Activated T-cell treated with anti-CD3 and anti-CD28 coated beads, Interleukin-2, amount 50 U/mL, for 72 hours (primary cell): Measurements from ENCODE around the gene CACNG4. TPM values are rescaled to one million over a fixed set of nuclear protein-coding genes. Genes with fewer than 3 reads are reported as not detected.

ENCODE experiments used
- ATAC-seq, 2 donors: fragments of 150-1000 bp; cut with Tn5 transposase; replicated peaks in 1 of 2; 2 replicates each; pipeline ENCODE4 v1.10.0; 2021; ENCODE audit warnings: moderate library complexity in 2 of 2, mild to moderate bottlenecking in 1 of 2
- DNase-seq, 2 donors: peaks; one replicate each; pipeline ENCODE4 v3.0.0; 2021 to 2022; ENCODE audit warnings: mixed read lengths in 1 of 2
- H3K27ac Mint-ChIP-seq: one replicate; pipeline ENCODE4 v1.8.0; 2022; ENCODE audit warnings: mild to moderate bottlenecking, moderate library complexity, mixed read lengths
- H3K27me3 Mint-ChIP-seq: one replicate; pipeline ENCODE4 v1.8.0; 2022; ENCODE audit warnings: low read depth, mixed read lengths
- H3K36me3 Mint-ChIP-seq, 2 donors: one replicate each; pipeline ENCODE4 v1.8.0; 2022; ENCODE audit warnings: mixed read lengths in 2 of 2, mild to moderate bottlenecking in 1 of 2; ENCODE audit not compliant: insufficient read depth in 2 of 2
- H3K4me1 Mint-ChIP-seq: one replicate; pipeline ENCODE4 v1.8.0; 2022; ENCODE audit warnings: low read depth, mixed read lengths
- H3K4me3 Mint-ChIP-seq, 2 donors: one replicate each; pipeline ENCODE4 v1.8.0; 2022; ENCODE audit warnings: mild to moderate bottlenecking in 2 of 2, mixed read lengths in 2 of 2, moderate library complexity in 2 of 2
- H3K9me3 Mint-ChIP-seq, 2 donors: one replicate each; pipeline ENCODE4 v1.8.0; 2022; ENCODE audit warnings: mixed read lengths in 2 of 2
- total RNA-seq, 2 donors: library from RNA; stranded (reverse); gene quantifications; one replicate each; pipeline ENCODE4 v1.2.3, GENCODE V29; 2022

Gene CACNG4
- total RNA-seq, 2 donors from 2014 or later, result not detected

- no peak for DNase-seq
- no peak for ATAC-seq
- Mint-ChIP-seq H3K36me3 (no peaks in the 10 kb centered on the region), H3K4me3 (no peak overlapping the region), H3K9me3 (no peaks in the 10 kb centered on the region), H3K27ac (no peak overlapping the region), H3K4me1 (no peaks in the 10 kb centered on the region), H3K27me3 (peaks cover 60% of the 10 kb centered on the region)
Observed at GRCh38 chr17:66948061-66948750, 16.3 kb upstream of the CACNG4 start.

- H3K36me3 Mint-ChIP-seq, result no peaks in the 10 kb centered on the region
- no peak for ATAC-seq
Observed at GRCh38 chr17:66949501-66949900, 15.0 kb upstream of the CACNG4 start.

GRCh38 chr17:66950325-66950724, 14.2 kb upstream of the CACNG4 start:
- Mint-ChIP-seq H3K27me3 (peaks cover 40% of the 10 kb centered on the region), H3K36me3 (no peaks in the 10 kb centered on the region), H3K9me3 (no peaks in the 10 kb centered on the region), H3K4me3 (no peak overlapping the region), H3K27ac (no peak overlapping the region), H3K4me1 (no peaks in the 10 kb centered on the region)
- ATAC-seq, result no peak
- no peak for DNase-seq

More at GRCh38 chr17:66949501-66949900, 15.0 kb upstream of the CACNG4 start:
- no peak for DNase-seq
- Mint-ChIP-seq H3K27ac (no peak overlapping the region), H3K4me1 (no peaks in the 10 kb centered on the region), H3K4me3 (no peak overlapping the region), H3K27me3 (peaks cover 48% of the 10 kb centered on the region), H3K9me3 (no peaks in the 10 kb centered on the region)

GRCh38 chr17:66950886-66951604, 13.5 kb upstream of the CACNG4 start:
- ATAC-seq, result no peak

GRCh38 chr17:66951605-66951953, 12.9 kb upstream of the CACNG4 start:
- Mint-ChIP-seq H3K27me3 (peaks cover 28% of the 10 kb centered on the region), H3K9me3 (no peaks in the 10 kb centered on the region), H3K4me1 (no peaks in the 10 kb centered on the region), H3K27ac (no peak overlapping the region), H3K36me3 (no peaks in the 10 kb centered on the region), H3K4me3 (no peak overlapping the region)
- no peak for DNase-seq
- ATAC-seq, result no peak

More at GRCh38 chr17:66950886-66951604, 13.5 kb upstream of the CACNG4 start:
- Mint-ChIP-seq H3K27me3 (peaks cover 33% of the 10 kb centered on the region), H3K4me1 (no peaks in the 10 kb centered on the region), H3K4me3 (no peak overlapping the region), H3K9me3 (no peaks in the 10 kb centered on the region), H3K36me3 (no peaks in the 10 kb centered on the region), H3K27ac (no peak overlapping the region)
- DNase-seq, result no peak

- ATAC-seq (no peak), DNase-seq (no peak)
- Mint-ChIP-seq H3K4me3 (no peak overlapping the region), H3K36me3 (no peaks in the 10 kb centered on the region), H3K4me1 (no peaks in the 10 kb centered on the region), H3K27ac (no peak overlapping the region), H3K9me3 (no peaks in the 10 kb centered on the region), H3K27me3 (peaks cover 23% of the 10 kb centered on the region)
Observed at GRCh38 chr17:66952031-66952524, 12.4 kb upstream of the CACNG4 start.

- ATAC-seq, result no peak
- H3K4me3 Mint-ChIP-seq, result no peak overlapping the region
- H3K9me3 Mint-ChIP-seq, result no peaks in the 10 kb centered on the region
- no peak overlapping the region for H3K27ac Mint-ChIP-seq
- no peaks in the 10 kb centered on the region for H3K4me1 Mint-ChIP-seq
- H3K27me3 Mint-ChIP-seq, result peaks cover 23% of the 10 kb centered on the region
- no peaks in the 10 kb centered on the region for H3K36me3 Mint-ChIP-seq
- DNase-seq, result no peak
Observed at GRCh38 chr17:66952681-66953629, 11.6 kb upstream of the CACNG4 start.

- H3K4me1 Mint-ChIP-seq, result no peaks in the 10 kb centered on the region
- ATAC-seq, result no peak
Observed at GRCh38 chr17:66953630-66954020, 10.9 kb upstream of the CACNG4 start.

GRCh38 chr17:66954632-66955031, 9.9 kb upstream of the CACNG4 start:
- H3K4me1 Mint-ChIP-seq, result no peaks in the 10 kb centered on the region
- no peaks in the 10 kb centered on the region for H3K36me3 Mint-ChIP-seq
- H3K27me3 Mint-ChIP-seq, result peaks cover 10% of the 10 kb centered on the region
- no peak for ATAC-seq
- no peak for DNase-seq
- H3K27ac Mint-ChIP-seq, result no peak overlapping the region
- H3K9me3 Mint-ChIP-seq, result no peaks in the 10 kb centered on the region
- H3K4me3 Mint-ChIP-seq, result no peak overlapping the region

More at GRCh38 chr17:66953630-66954020, 10.9 kb upstream of the CACNG4 start:
- H3K27me3 Mint-ChIP-seq, result peaks cover 18% of the 10 kb centered on the region
- no peak overlapping the region for H3K4me3 Mint-ChIP-seq
- H3K36me3 Mint-ChIP-seq, result no peaks in the 10 kb centered on the region
- DNase-seq, result no peak
- H3K9me3 Mint-ChIP-seq, result no peaks in the 10 kb centered on the region
- no peak overlapping the region for H3K27ac Mint-ChIP-seq

GRCh38 chr17:66955821-66956220, 8.7 kb upstream of the CACNG4 start:
- Mint-ChIP-seq H3K27ac (no peak overlapping the region), H3K4me1 (no peaks in the 10 kb centered on the region), H3K27me3 (no peaks in the 10 kb centered on the region), H3K9me3 (no peaks in the 10 kb centered on the region), H3K4me3 (no peak overlapping the region), H3K36me3 (no peaks in the 10 kb centered on the region)
- ATAC-seq (no peak), DNase-seq (no peak)

GRCh38 chr17:66956941-66957340, 7.6 kb upstream of the CACNG4 start:
- Mint-ChIP-seq H3K4me1 (no peaks in the 10 kb centered on the region), H3K36me3 (no peaks in the 10 kb centered on the region), H3K27me3 (peaks cover 1% of the 10 kb centered on the region), H3K9me3 (no peaks in the 10 kb centered on the region), H3K27ac (no peak overlapping the region), H3K4me3 (no peak overlapping the region)
- DNase-seq (no peak), ATAC-seq (no peak)

GRCh38 chr17:66957343-66957742, 7.2 kb upstream of the CACNG4 start:
- ATAC-seq, result no peak
- no peak for DNase-seq
- Mint-ChIP-seq H3K9me3 (no peaks in the 10 kb centered on the region), H3K4me3 (no peak overlapping the region), H3K27ac (no peak overlapping the region), H3K27me3 (peaks cover 5% of the 10 kb centered on the region), H3K36me3 (no peaks in the 10 kb centered on the region), H3K4me1 (no peaks in the 10 kb centered on the region)
